GF-D8 (cell line): ENCODE results near the gene MYOC.
"Not testable (repeated sequence)": the region's sequence is repeated elsewhere in the genome, so short reads cannot be mapped to it uniquely, and the experiment has no call there.

Experiments used
- DNase-seq: peaks from one replicate; lab custom pipeline; 2025; lab: John Stamatoyannopoulos, UW

MYOC gene

GRCh38 chr1:171652234-171652822 lies at the start of gene MYOC:
TSS of gene MYOC (minus strand) at chr1:171652688. CDS start at chr1:171652611, 77 bp downstream.
- no peak for DNase-seq

- no peak for DNase-seq
Observed at GRCh38 chr1:171699531-171699930, 47.0 kb upstream of the MYOC start.

GRCh38 chr1:171695772-171696171 lies 43.3 kb upstream of the MYOC start:
- DNase-seq, result not testable (repeated sequence)

- not testable (repeated sequence) for DNase-seq
Observed at GRCh38 chr1:171693541-171693940, 41.1 kb upstream of the MYOC start.

GRCh38 chr1:171683870-171684269 lies 31.4 kb upstream of the MYOC start:
- no peak for DNase-seq

- no peak for DNase-seq
Observed at GRCh38 chr1:171680339-171680738, 27.9 kb upstream of the MYOC start.

- no peak for DNase-seq
Observed at GRCh38 chr1:171676823-171677222, 24.3 kb upstream of the MYOC start.

GRCh38 chr1:171674431-171675405 lies 22.2 kb upstream of the MYOC start:
- DNase-seq, result no peak

GRCh38 chr1:171670739-171671138 lies 18.3 kb upstream of the MYOC start:
- DNase-seq, result no peak

GRCh38 chr1:171668372-171668771 lies 15.9 kb upstream of the MYOC start:
- DNase-seq, result no peak

- DNase-seq, result no peak
Observed at GRCh38 chr1:171666114-171666769, 13.8 kb upstream of the MYOC start.

- DNase-seq, result no peak
Observed at GRCh38 chr1:171664976-171665375, 12.5 kb upstream of the MYOC start.

GRCh38 chr1:171663854-171664575 lies 11.5 kb upstream of the MYOC start:
- DNase-seq, result no peak

GRCh38 chr1:171663036-171663853 lies 10.8 kb upstream of the MYOC start:
- no peak for DNase-seq

- no peak for DNase-seq
Observed at GRCh38 chr1:171661076-171661650, 8.7 kb upstream of the MYOC start.

- not testable (repeated sequence) for DNase-seq
Observed at GRCh38 chr1:171656206-171656605, 3.7 kb upstream of the MYOC start.

- no peak for DNase-seq
Observed at GRCh38 chr1:171655746-171656116, 3.2 kb upstream of the MYOC start.

GRCh38 chr1:171654942-171655745 lies 2.7 kb upstream of the MYOC start:
- peak; percentile 17 for DNase-seq

GRCh38 chr1:171654201-171654941 lies 1.9 kb upstream of the MYOC start:
- DNase-seq, result no peak
